Measurements from ENCODE around the gene TEX2.
A peak's percentile ranks its signal among the peaks of the same experiment; 100 is the strongest.
"Not testable (repeated sequence)": the region's sequence is repeated elsewhere in the genome, so short reads cannot be mapped to it uniquely, and the experiment has no call there.

Gene TEX2

DNA sequence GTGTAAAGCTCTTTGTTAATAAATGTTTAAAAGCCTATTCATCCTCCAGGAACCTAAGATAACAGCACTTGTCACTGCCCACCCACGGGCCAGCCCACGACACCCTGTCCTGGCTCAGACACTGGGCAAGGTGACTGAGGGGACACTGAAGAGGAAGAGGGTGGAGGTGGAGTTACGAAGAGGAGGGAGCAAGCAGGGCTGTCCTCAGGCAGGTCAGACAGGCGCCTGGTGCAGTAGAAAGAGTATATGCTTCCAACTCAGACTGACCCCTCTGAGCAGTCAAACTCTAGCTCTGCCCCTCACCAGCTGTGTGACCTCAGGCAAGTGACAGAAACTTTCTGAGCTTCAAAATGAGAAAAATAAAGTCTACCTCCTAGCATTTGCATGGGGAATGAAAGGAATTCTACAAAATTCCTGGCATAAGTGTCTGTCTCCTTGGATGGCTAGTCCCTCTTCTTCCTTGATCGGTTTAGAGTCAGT is 22.8 kb downstream of the TEX2 start:
- peak; percentile 9 for DNase-seq (ENCODE audit: low read depth)

DNA sequence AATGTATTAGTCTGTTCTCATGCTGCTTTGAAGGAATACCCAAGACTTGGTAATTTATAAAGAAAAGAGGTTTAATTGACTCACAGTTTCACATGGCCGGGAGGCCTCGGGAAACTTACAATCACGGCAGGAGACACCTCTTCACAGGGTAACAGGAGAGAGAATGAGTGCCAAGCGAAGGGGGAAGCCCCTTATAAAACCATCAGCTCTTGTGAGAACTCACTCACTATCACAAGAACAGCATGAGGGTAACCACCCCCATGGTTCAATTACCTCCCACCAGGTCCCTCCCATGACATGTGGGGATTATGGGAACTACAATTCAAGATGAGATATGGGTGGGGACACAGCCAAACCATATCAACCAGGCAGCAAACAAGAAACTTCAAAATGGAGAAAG is 24.6 kb downstream of the TEX2 start:
- not testable (repeated sequence) for DNase-seq (ENCODE audit: low read depth)

DNA sequence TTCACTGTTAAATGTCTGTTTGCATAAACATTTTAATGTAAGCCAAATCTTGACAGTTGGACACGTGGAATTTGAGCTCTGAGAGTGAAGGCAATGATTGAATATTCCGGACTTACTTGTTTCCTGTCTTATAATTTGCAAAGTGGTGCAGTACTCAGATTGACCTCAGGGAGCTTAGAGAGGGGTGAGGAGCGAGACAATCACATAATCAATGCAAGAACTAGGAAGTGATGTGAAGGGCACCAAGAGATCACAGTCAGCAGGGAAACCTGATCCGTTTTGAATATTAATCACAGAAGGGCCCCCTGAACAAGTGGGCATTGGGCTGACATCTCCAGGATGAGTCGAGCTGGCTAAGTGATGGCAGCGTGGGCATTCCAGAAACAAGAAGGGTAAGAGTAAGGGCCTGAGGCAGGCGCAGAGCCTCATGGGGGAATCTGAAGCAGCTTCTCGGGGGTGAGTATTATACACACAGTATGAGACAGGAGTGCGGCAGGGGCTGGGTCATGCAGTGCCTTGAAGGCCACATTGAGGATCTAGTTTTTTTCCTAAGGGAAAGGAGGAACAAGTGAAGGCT is 26.1 kb downstream of the TEX2 start:
- peak; percentile 31 for DNase-seq (ENCODE audit: low read depth)

DNA sequence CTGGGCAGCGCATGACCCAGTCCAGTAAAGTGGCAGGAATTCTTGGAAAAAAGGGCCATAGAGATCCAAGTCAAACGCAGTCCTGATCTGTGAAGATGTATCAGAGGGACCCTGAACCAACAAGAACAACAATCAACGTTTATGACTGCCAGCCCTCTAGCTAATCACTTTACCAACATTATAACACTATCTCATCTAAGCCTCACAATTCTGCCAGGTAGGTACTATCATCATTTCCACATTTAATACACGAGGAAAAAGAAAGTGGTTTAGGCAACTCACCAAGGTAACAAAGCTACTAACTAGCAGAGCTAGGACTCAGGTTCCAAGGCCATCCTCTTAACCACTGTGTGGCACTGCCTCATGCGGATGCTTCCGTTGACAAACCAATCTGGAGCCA is 28.1 kb downstream of the TEX2 start:
- DNase-seq (ENCODE audit: low read depth), result no peak

DNA sequence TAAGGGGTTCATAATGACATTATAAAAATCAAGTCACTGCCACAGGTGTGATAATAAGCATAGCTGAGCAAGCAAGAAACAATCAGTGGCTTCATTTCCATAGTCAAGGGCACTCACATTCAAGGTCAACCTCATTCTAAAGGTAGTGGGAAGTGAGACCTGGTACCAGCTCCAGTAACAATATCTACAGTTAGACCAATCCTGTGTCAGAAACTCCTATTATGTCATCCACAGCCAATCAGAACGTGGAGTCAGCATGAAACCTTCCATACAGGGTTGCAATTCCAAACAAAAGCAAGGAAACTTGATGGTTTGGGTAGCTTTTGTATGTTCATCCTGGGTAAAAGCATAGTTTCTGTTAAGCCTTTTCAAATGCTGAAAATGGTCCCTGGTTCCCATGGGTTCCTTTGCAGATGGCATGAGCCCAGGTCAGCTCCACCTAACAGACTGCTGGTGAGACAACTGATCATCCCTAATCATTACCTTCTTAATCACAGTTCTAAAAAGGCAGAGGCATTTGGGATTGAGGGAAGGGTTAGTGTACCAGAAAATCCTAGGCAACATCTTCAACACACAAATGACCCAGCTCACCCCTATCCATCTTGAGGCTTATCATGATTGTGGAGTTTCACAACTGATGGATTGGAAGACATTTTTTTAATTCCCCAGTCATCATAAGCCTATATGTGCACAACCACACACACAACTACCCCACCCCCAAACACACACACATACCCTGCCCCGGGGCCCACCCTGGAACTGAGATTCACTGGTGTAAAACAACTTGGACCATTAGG is 30.4 kb downstream of the TEX2 start:
- DNase-seq (ENCODE audit: low read depth), result no peak

DNA sequence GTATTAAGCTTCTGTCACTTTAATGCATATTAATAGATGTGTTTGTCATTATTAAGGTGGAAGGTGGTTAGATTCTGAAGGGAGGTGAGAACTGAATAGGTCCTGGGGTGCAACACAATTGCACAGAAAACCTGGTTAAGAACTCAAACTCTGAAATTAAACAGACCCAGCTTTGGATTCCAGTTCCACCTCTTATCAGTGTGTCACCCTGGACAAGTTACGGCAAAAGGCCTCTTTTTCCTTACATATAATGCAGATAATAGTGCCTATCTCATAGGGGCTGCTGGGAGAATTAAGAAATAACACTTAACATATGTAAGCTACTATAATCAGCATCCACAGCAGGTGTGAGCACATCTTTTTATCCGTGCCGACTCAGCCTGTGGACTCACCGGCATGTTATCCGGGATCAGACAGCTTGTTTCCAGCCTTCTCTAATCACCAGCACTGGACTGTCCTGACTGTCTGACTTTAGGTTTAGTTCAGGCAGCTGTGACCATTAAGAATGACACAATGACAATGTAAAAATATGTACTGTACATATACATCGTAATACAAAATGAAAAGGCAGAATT is 31.4 kb downstream of the TEX2 start:
- no peak for DNase-seq (ENCODE audit: low read depth)

DNA sequence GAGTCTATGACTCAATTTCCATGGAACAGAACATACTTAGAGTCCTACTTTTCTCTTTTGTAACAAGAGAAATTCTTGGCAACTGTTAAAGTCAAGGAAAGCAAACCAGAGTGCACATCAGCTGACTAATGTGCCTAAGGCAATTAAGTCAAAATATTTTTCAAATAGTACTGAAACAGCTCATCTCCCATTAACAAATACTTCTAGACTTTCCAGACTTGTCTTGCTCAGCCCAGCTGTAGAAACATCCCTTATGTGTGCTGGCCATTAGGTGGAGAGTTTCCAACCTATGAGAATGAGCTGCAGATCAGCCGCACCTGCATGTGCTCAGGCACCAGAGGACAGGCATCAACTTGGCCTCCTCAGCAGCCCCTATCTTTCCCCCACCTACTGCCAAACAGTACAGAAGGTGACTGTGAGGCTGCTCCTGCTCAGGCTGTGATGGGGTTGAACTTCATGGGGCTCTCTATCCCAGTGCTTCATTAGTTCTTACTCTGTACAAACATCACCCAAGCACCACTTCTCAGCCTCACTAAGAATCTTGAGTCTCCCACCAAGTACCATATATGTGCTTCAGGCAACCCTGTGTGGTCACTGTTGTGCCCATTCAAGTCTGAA is 32.2 kb downstream of the TEX2 start:
- DNase-seq (ENCODE audit: low read depth), result peak; percentile 92

DNA sequence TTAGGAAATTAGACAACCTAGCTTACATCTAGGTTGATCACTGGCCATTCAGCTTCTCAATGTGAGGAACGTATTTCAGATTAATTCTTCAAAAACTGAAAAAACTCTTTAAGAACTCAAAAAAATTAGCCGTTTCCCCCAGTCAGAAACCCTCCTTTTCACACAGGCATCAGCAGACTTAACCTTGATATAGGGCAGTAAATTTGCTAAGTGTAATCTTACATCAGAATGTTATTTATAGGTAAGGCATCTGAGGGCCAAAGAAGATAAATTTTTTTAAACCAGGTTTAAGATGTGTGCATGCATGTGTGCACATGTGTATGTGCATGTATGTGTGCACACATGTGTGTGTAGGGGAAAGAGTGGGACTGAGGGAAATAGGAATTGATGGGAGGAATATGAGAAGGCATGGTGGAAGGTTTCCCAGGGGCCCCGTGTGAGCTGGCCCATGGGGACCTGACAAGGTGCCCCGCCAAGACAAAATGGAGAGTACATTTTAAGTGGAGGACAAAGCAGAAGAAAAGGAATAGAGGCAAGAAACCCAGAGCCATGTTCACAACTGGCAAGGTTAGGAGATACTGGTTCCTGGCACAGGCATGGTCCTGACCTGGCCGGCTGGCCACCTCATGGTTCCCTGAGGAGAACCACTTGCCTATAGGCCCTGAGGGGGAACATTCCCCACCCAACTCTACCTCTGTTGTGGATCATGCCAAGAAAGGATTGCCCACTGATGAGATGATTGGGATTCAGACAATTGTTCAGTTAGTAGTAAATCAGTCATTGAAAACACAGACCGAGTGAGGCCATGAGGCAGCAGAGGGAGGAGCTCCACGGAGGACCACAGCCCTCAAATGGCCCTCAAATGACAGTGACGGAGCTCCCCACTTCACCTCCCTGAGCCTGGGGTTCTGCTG is 33.0 kb downstream of the TEX2 start:
- DNase-seq (ENCODE audit: low read depth), result no peak

DNA sequence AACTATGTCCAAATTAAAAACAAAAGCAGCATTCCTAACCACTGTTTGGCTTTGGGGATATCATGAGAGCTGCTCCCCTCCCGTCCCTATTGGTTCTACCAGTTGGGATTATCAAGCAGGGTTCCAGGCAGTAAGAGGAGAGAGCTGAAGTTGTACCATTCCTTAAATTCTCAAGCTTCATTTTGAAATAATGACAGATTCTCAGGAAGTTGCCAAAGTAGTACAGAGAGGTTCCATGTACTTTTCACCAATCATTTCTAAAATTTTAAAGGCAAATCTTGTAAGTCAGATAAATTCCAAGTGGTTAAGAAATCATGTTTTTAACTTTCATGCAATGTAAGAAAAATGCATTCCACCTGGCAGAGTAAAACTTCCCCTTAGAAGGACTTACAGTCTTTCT is 36.9 kb downstream of the TEX2 start:
- DNase-seq (ENCODE audit: low read depth), result no peak

DNA sequence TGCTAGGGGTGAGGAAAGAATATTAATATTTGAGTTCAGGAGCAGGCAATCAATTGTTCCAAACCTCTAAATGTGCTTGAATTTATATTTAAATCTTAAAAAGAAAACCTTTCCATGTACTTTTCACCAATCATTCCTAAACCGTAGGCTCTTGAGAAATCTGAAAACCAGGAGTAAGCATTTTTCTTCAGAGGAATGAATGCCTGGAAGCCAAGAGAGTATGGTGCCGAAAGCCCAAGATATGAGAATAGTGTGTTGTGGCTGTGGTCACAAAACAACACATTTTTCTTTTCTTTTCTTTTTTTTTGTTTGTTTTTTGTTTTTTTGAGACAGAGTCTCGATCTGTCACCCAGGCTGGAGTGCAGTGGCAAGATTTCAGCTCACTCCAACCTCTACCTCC is 37.6 kb downstream of the TEX2 start:
- no peak for DNase-seq (ENCODE audit: low read depth)

DNA sequence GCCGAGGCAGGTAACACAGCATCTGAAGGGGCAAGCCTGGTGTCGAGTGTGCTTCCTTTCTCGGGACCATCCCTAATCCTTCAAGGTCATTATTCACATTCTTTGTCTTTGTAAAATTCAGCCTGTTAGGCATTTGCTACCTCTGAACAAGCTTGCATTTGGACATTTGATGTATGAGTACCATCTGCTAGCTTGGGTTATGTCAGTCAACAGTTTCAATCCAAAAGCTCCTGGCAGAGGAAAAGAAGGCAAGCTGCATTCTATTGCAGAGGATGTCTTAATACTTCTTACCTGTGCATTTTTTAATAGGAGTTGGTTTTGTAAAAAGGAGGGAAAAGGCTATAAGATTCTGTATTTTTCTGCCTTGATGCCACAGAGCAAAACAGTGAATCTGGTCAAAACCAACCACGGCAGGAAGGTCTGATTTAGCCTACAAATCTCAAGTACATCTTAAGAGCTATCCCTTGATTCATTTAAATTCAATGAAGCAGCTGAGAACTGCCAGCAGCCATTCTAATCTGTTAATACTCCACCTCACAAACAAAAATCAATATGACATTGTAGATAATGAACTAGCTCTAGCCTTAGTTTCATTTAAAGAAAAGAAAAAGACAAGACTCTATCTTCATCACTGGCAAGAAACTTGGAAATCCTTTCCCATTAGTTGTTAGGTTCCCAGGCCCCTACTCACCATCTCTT is 39.0 kb downstream of the TEX2 start:
- no peak for DNase-seq (ENCODE audit: low read depth)

DNA sequence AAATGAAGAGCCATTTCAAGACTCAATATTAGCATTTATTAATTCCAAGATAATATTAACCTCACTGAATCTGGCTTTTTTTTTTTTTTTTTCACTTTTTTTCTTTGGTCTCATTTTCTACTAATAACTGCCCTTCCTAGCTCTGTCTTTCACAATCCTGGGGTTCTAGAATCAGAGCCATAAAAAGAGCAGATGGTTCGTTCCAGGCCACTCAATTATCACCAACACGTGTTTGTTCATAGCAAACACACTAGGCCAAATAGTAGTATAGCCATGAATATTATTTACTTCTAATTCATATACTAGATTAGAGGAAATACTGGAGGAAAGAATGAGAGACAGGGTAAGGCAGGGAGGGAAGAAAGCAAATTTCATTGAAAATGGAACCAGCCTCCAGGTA is 39.8 kb downstream of the TEX2 start:
- no peak for DNase-seq (ENCODE audit: low read depth)

DNA sequence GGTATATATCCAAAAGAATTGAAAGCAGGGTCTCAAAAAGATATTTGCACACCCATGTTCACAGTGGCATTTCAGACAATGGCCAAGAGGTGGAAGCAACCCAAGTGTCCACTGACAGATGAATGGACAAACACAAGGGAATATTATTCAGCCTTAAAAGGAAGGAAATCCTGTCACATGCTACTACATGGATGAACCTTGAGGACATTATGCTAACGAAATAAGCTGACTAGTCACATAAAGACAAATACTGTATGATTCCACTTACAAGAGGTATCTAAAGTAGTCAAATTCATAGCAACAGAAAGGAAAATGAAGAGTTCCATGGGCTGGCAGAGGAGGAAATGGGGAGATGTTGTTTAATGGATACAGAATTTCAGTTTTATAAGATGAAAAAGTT is 41.4 kb downstream of the TEX2 start:
- no peak for DNase-seq (ENCODE audit: low read depth)

DNA sequence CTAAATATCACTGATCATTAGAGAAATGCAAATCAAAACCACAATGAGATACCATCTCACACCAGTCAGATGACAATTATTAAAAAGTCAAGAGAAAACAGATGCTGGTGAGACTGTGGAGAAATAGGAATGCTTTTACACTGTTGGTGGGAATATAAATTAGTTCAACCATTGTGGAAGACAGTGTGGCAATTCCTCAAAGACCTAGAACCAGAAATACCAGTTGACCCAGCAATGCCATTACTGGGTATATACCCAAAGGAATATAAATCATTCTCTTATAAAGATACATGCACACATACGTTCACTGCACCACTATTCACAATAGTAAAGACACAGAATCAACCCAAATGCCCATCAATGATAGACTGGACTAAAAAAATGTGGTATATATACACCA is 42.5 kb downstream of the TEX2 start:
- DNase-seq (ENCODE audit: low read depth), result not testable (repeated sequence)

DNA sequence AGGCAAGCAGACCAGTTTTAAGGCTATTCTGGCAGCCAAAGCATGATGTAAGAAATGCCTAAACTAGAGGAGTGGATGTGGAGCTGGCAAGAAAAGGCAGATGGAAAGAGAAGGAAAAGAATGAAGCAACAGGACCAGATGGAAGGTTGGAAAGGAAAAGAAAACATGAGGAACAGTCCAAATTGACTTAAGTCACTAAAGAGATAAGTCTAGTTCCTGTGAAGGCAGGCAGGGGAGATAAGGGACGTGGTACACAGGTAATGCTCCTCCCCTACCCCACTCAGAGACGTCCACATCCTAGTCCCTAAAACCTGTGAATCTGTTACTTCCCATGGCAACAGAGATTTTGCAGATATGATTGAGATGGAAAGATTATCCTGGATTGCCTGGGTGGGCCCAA is 43.5 kb downstream of the TEX2 start:
- DNase-seq (ENCODE audit: low read depth), result no peak

DNA sequence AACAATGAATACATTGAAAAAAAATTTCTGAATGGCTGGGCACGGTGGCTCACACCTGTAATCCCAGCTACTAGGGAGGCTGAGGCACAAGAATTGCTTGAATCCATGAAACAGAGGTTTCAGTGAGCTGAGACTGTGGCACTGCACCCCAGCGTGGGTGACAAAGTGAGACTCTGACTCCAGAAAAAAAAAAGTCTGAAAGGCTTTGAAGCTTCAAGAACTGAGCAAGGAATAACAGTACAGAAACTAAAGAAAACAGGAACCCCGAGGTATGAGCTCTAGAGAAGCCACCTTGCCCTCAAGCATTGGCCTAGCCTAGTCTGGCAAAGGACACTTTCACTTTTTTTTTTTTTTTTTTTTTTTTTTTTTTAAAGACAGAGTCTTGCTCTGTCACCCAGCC is 45.0 kb downstream of the TEX2 start:
- no peak for DNase-seq (ENCODE audit: low read depth)

DNA sequence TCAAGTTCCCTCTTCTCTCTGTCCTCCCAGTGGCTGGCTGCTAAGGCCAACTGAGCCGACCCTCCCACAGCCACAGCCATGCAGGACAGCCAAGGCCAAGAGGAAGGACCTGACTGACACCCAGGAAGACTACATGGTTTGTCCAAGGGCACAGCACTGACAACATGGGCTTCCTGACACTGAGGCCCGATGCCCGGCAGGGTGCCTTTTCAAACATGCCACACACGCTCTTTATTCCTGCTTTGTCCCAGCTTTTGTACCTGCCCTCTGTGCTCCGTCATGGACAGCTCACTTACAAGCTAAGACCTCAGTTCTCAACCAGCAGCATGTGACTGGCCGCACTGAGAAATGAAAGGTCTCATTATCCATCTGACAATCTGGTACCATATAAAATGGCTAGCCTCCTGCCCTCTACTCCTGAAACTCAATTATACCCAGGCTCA is 45.8 kb downstream of the TEX2 start:
- no peak for DNase-seq (ENCODE audit: low read depth)

DNA sequence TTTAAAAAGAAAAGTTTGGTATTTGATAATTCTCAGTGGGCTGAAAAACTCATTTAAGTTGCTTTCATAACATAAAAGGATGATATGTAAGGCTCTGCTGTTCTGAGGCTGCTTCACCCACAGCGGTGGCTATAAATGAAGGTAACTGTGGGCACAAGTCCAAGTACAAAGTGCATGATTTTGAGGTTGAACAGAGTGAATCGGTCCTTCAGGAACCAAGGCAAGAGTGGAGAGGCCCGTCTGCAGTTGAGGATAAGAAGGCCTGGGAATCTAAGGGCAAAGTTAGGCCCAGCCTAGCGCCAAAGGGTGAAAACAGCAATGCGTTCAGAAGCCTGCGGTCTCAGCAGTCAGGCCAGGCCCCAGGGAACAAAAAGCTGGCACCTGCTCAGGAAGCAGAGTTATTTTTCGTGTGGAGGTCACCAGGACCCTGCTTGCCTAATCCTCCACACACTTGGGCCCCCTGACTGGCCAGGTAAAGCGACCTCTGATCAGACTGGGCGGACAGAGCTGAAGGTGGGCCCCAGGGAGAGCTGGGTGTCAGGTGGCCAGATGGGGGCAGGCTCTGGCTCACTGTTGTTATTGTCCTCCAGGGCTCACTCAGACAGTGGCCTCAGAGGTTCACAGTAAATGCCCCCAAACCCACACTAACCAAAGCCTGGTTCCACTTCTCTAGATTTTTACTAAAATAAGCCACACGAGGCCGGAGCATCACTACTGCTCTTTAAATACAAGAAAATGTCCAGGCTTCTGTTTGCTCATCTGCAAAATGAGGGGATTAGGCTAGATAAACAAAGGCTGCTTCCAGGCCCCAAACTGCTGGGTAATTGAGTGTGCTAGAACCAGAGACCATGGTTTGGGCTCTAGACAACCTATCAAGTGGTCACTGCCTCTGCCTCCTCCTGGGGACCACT is 46.5 kb downstream of the TEX2 start:
- peak; percentile 68 for DNase-seq (ENCODE audit: low read depth)

DNA sequence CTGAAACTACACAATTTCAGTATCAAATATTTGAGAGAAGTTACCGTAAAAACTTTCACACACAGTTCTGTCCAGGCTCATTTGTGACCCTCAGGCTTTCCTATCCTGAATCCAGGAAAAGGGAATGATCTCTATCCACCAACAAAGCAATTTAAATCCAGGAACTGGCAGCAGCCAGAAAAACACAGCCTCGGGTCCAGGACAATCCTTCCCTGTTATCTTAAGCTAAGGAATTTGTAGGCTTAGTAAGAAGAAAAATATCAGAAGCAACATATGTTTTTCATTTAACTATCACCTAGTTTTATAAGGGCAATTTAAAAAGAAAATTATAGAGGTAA is 47.1 kb downstream of the TEX2 start:
- no peak for DNase-seq (ENCODE audit: low read depth)

DNA sequence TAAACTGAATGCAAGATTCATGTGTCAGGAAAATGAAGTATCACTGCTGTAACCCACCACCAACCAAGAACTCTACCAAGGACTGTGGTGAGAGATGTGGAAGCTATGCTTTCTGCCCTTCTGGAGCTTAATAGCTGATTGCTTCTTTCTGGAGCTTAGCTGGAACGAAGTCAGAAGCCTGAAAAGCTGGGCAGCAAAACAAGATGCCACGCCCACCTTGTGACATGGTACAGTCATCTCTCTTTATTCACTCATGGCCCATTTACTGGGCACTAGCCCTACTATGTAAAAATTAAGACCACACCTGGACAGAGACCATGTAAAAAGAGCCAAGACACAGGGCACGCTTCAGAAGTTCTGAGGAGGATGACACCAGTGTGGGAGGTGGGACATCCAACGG is 48.1 kb downstream of the TEX2 start:
- DNase-seq (ENCODE audit: low read depth), result no peak

Data from iris pigment epithelial cell (primary cell).